Rectal smooth muscle tissue (tissue), 1 donor: Measurements from ENCODE around the gene MPDZ.

Source experiments
- H3K27ac ChIP-seq: one replicate; pipeline ENCODE4 v1.7.0; 2013; ENCODE audit warnings: low read depth, low read length, inconsistent platforms
- H3K27me3 ChIP-seq: one replicate; pipeline ENCODE4 v1.7.0; 2013; ENCODE audit warnings: low read length; ENCODE audit not compliant: control insufficient read depth, insufficient read depth
- H3K36me3 ChIP-seq: one replicate; pipeline ENCODE4 v1.7.0; 2013; ENCODE audit warnings: low read length; ENCODE audit not compliant: control insufficient read depth, insufficient read depth
- H3K4me1 ChIP-seq: one replicate; pipeline ENCODE4 v1.7.0; 2013; ENCODE audit warnings: low read length; ENCODE audit not compliant: control insufficient read depth, insufficient read depth
- H3K4me3 ChIP-seq: one replicate; pipeline ENCODE4 v1.7.0; 2013; ENCODE audit warnings: low read length
- H3K9ac ChIP-seq: one replicate; pipeline ENCODE4 v1.7.0; 2013; ENCODE audit warnings: low read length

Gene MPDZ

GRCh38 chr9:13142776-13143175 is 136.7 kb downstream of the MPDZ start:
- no peak overlapping the region for H3K4me3 ChIP-seq
- no peaks in the 10 kb centered on the region for H3K27me3 ChIP-seq
- no peak overlapping the region for H3K27ac ChIP-seq
- H3K4me1 ChIP-seq, result peaks cover 5% of the 10 kb centered on the region
- no peaks in the 10 kb centered on the region for H3K36me3 ChIP-seq
- no peak overlapping the region for H3K9ac ChIP-seq

GRCh38 chr9:13141629-13142028 is 137.9 kb downstream of the MPDZ start:
- Histone ChIP-seq H3K4me3 (no peak overlapping the region), H3K36me3 (no peaks in the 10 kb centered on the region), H3K27ac (no peak overlapping the region), H3K4me1 (peaks cover 5% of the 10 kb centered on the region), H3K27me3 (no peaks in the 10 kb centered on the region), H3K9ac (no peak overlapping the region)

GRCh38 chr9:13140843-13141592 is 138.5 kb downstream of the MPDZ start:
- Histone ChIP-seq H3K36me3 (no peaks in the 10 kb centered on the region), H3K9ac (no peak overlapping the region), H3K4me1 (peaks cover 5% of the 10 kb centered on the region), H3K27ac (no peak overlapping the region), H3K27me3 (no peaks in the 10 kb centered on the region), H3K4me3 (no peak overlapping the region)

- Histone ChIP-seq H3K4me1 (peaks cover 5% of the 10 kb centered on the region), H3K9ac (no peak overlapping the region), H3K27ac (no peak overlapping the region), H3K36me3 (peaks cover 4% of the 10 kb centered on the region), H3K4me3 (no peak overlapping the region), H3K27me3 (no peaks in the 10 kb centered on the region)
Observed at GRCh38 chr9:13139641-13140171, 139.8 kb downstream of the MPDZ start.

GRCh38 chr9:13137426-13137825 is 142.1 kb downstream of the MPDZ start:
- no peak overlapping the region for H3K27ac ChIP-seq
- H3K9ac ChIP-seq, result no peak overlapping the region
- H3K27me3 ChIP-seq, result no peaks in the 10 kb centered on the region
- peaks cover 4% of the 10 kb centered on the region for H3K36me3 ChIP-seq
- H3K4me3 ChIP-seq, result no peak overlapping the region
- H3K4me1 ChIP-seq, result peaks cover 5% of the 10 kb centered on the region

- no peak overlapping the region for H3K9ac ChIP-seq
- H3K27me3 ChIP-seq, result no peaks in the 10 kb centered on the region
- H3K27ac ChIP-seq, result no peak overlapping the region
- H3K36me3 ChIP-seq, result peaks cover 4% of the 10 kb centered on the region
- H3K4me1 ChIP-seq, result no peaks in the 10 kb centered on the region
- H3K4me3 ChIP-seq, result no peak overlapping the region
Observed at GRCh38 chr9:13131991-13132390, 147.5 kb downstream of the MPDZ start.

- H3K27ac ChIP-seq, result no peak overlapping the region
- H3K4me3 ChIP-seq, result no peak overlapping the region
- no peak overlapping the region for H3K9ac ChIP-seq
- no peaks in the 10 kb centered on the region for H3K27me3 ChIP-seq
- peaks cover 4% of the 10 kb centered on the region for H3K36me3 ChIP-seq
- H3K4me1 ChIP-seq, result no peaks in the 10 kb centered on the region
Observed at GRCh38 chr9:13131416-13131815, 148.1 kb downstream of the MPDZ start.

GRCh38 chr9:13128266-13128860 is 151.1 kb downstream of the MPDZ start:
- Histone ChIP-seq H3K4me3 (no peak overlapping the region), H3K27ac (no peak overlapping the region), H3K4me1 (no peaks in the 10 kb centered on the region), H3K36me3 (no peaks in the 10 kb centered on the region), H3K9ac (no peak overlapping the region), H3K27me3 (no peaks in the 10 kb centered on the region)

- no peak overlapping the region for H3K27ac ChIP-seq
- H3K36me3 ChIP-seq, result no peaks in the 10 kb centered on the region
- no peak overlapping the region for H3K9ac ChIP-seq
- H3K4me3 ChIP-seq, result no peak overlapping the region
- no peaks in the 10 kb centered on the region for H3K27me3 ChIP-seq
- H3K4me1 ChIP-seq, result no peaks in the 10 kb centered on the region
Observed at GRCh38 chr9:13127131-13127530, 152.4 kb downstream of the MPDZ start.

GRCh38 chr9:13125261-13125660 is 154.2 kb downstream of the MPDZ start:
- no peak overlapping the region for H3K4me3 ChIP-seq
- H3K9ac ChIP-seq, result no peak overlapping the region
- no peak overlapping the region for H3K27ac ChIP-seq
- H3K4me1 ChIP-seq, result no peaks in the 10 kb centered on the region
- H3K36me3 ChIP-seq, result no peaks in the 10 kb centered on the region
- no peaks in the 10 kb centered on the region for H3K27me3 ChIP-seq

- Histone ChIP-seq H3K27me3 (no peaks in the 10 kb centered on the region), H3K27ac (no peak overlapping the region), H3K4me3 (no peak overlapping the region), H3K9ac (no peak overlapping the region), H3K4me1 (no peaks in the 10 kb centered on the region), H3K36me3 (peaks cover 5% of the 10 kb centered on the region)
Observed at GRCh38 chr9:13122756-13123369, 156.6 kb downstream of the MPDZ start.

GRCh38 chr9:13118313-13118712 is 161.2 kb downstream of the MPDZ start:
- Histone ChIP-seq H3K27ac (no peak overlapping the region), H3K9ac (no peak overlapping the region), H3K27me3 (no peaks in the 10 kb centered on the region), H3K4me3 (no peak overlapping the region), H3K4me1 (no peaks in the 10 kb centered on the region), H3K36me3 (peaks cover 5% of the 10 kb centered on the region)
